Ovary (tissue), 9 donors: ENCODE results near the gene COIL. TPM values are rescaled to one million over a fixed set of nuclear protein-coding genes. Genes with fewer than 3 reads are reported as not detected.
"Not testable (repeated sequence)": the region's sequence is repeated elsewhere in the genome, so short reads cannot be mapped to it uniquely, and the experiment has no call there.

Experiments
- DNase-seq, 5 donors: peaks; one replicate each; pipeline ENCODE4 v3.0.0-alpha.2; 2019 to 2020
- H3K27ac ChIP-seq, 2 donors: fragments of 200-600 bp; one replicate each; pipeline versions ENCODE4 v1.5.1 to v1.8.0; 2019 to 2022
- H3K27me3 ChIP-seq: fragments of 200-600 bp; one replicate; pipeline ENCODE4 v1.8.0; 2022
- H3K36me3 ChIP-seq: fragments of 200-600 bp; sonication (generic); one replicate; pipeline ENCODE4 v1.5.1; 2019
- H3K4me1 ChIP-seq: one replicate; pipeline ENCODE4 v1.8.1; 2013; ENCODE audit warnings: mild to moderate bottlenecking, moderate library complexity; ENCODE audit not compliant: insufficient read depth
- H3K4me3 ChIP-seq: fragments of 200-600 bp; sonication (generic); one replicate; pipeline ENCODE4 v1.5.1; 2017
- H3K9me3 ChIP-seq, 2 donors: fragments of 200-600 bp in 1 of 2; sonication (generic) in 1 of 2; one replicate each; pipeline versions ENCODE4 v1.5.1 to v1.8.1; 2013 to 2019; ENCODE audit warnings: mild to moderate bottlenecking in 1 of 2, moderate library complexity in 1 of 2
- CTCF ChIP-seq, 3 donors: fragments of 450-650 bp in 2 of 3; fragments of 200-600 bp in 1 of 3; IDR thresholded peaks; one replicate each; pipeline versions ENCODE4 v1.5.1 to v1.8.0; 2016 to 2022; ENCODE audit warnings: antibody characterized with exemption in 3 of 3, mild to moderate bottlenecking in 1 of 3
- EP300 ChIP-seq: sonication (generic); formaldehyde crosslinking; IDR thresholded peaks from one replicate; pipeline ENCODE4 v1.6.1; 2017; ENCODE audit warnings: antibody characterized with exemption
- POLR2A ChIP-seq: fragments of 450-650 bp; IDR thresholded peaks from one replicate; pipeline ENCODE4 v1.6.1; 2017; ENCODE audit warnings: antibody characterized with exemption, mild to moderate bottlenecking, moderate library complexity
- whole genome bisulfite sequencing, 3 donors: extraction: QIAGEN DNeasy Blood & Tissue Kit in 1 of 3; methylation state at CpG; one replicate each; pipeline versions ENCODE4 v1.1.5 to v1.1.7; 2013 to 2017; 5-methylcytosine and 5-hydroxymethylcytosine counted together
- intact Hi-C, 4 donors: fragments of 100-400 bp; cut with DNase I; formaldehyde crosslinking; loops; one replicate each; pipeline versions ENCODE4 v1.11.0 to v1.15.1; 2022 to 2023
- polyA plus RNA-seq, 2 donors: library from polyadenylated mRNA; stranded (reverse); fragments of 200-250 nt in 1 of 2; fragments of 350-450 nt in 1 of 2; fragmentation: Illumina TruSeq in 1 of 2; extraction: RNeasy Lipid Tissue Mini Kit (QIAGEN cat#74804) in 1 of 2; gene quantifications; one replicate each; pipeline ENCODE4 v1.2.3, GENCODE V29; 2013 to 2014
- total RNA-seq, 7 donors: library from RNA; depleted of rRNA in 2 of 7; stranded (reverse); fragments of >200 nt in 2 of 7; fragmentation: NEBNext Ultra II Directional in 3 of 7; extraction: Animal tissue kit (Norgen Biotek cat#: 25700) in 3 of 7; gene quantifications; one replicate each; pipeline versions ENCODE4 v1.1.0 to v1.2.4, GENCODE V29; 2016 to 2023
- donor health status: DM: no; HTN: no; CAD: no; lungs with moderate emphysema.
- donor health status: DM: no; HTN: no; CAD: no.
- donor health status: Bipolar disorder and iron deficiency.
- donor health status: DM: yes; HTN: yes; CAD: no.
- donor health status: DM: no; HTN: no; CAD: no.
- donor health status: DM: yes; HTN: yes; CAD: no.

COIL gene
- total and polyA plus RNA-seq, 9 donors: 10.9 to 17.8 (median 12.9) TPM

GRCh38 chr17:56970974-56971373, 10.1 kb upstream of the COIL start:
- H3K4me1 ChIP-seq: no peaks in the 10 kb centered on the region
- WGBS, 3 donors: 99 to 100% (median 100%) methylated on average over 1 of the region's 1 CpG
- no peak for DNase-seq
- no peak overlapping the region for H3K4me3 ChIP-seq
- intact Hi-C loops: no loop called here
- no peaks in the 10 kb centered on the region for H3K36me3 ChIP-seq
- no peaks in the 10 kb centered on the region for H3K9me3 ChIP-seq
- no peak overlapping the region for H3K27ac ChIP-seq
- H3K27me3 ChIP-seq: no peaks in the 10 kb centered on the region
- TF ChIP-seq POLR2A (no peak), CTCF (IDR thresholded peaks at IDR 0.05) (no peak), EP300 (no peak)

GRCh38 chr17:56966338-56966737, 5.5 kb upstream of the COIL start:
- no peak overlapping the region for H3K27ac ChIP-seq
- intact Hi-C loops: no loop called here
- H3K9me3 ChIP-seq: no peaks in the 10 kb centered on the region
- no peaks in the 10 kb centered on the region for H3K4me1 ChIP-seq
- DNase-seq: no peak
- H3K36me3 ChIP-seq: no peaks in the 10 kb centered on the region
- H3K4me3 ChIP-seq: no peak overlapping the region
- 62 to 68% (median 68%) methylated on average over 5 of the region's 5 CpGs for WGBS, 3 donors
- no peaks in the 10 kb centered on the region for H3K27me3 ChIP-seq
- TF ChIP-seq EP300: no peak
- no peak for TF ChIP-seq CTCF (IDR thresholded peaks at IDR 0.05)
- TF ChIP-seq POLR2A: no peak

GRCh38 chr17:56965681-56966080, 4.8 kb upstream of the COIL start:
- WGBS, 3 donors: 80 to 87% (median 81%) methylated on average over 6 of the region's 6 CpGs
- H3K27ac ChIP-seq, H3K4me3 ChIP-seq, H3K36me3 ChIP-seq, H3K27me3 ChIP-seq, DNase-seq, intact Hi-C loops, H3K4me1 ChIP-seq, H3K9me3 ChIP-seq: not testable (repeated sequence)

- H3K36me3 ChIP-seq, DNase-seq, H3K4me3 ChIP-seq, intact Hi-C loops, H3K9me3 ChIP-seq, H3K4me1 ChIP-seq, H3K27ac ChIP-seq, H3K27me3 ChIP-seq: not testable (repeated sequence)
- 89 to 93% (median 91%) methylated on average over 9 of the region's 9 CpGs for WGBS, 3 donors
Observed at GRCh38 chr17:56965241-56965640, 4.4 kb upstream of the COIL start.

GRCh38 chr17:56956992-56957391, 3.9 kb downstream of the COIL start:
- Histone ChIP-seq H3K27me3 (no peaks in the 10 kb centered on the region), H3K4me3 (no peak overlapping the region), H3K9me3 (no peaks in the 10 kb centered on the region), H3K27ac (no peak overlapping the region), H3K36me3 (no peaks in the 10 kb centered on the region), H3K4me1 (peaks cover 6% of the 10 kb centered on the region)
- no peak for DNase-seq
- WGBS, 3 donors: 93 to 96% (median 96%) methylated on average over 5 of the region's 5 CpGs
- intact Hi-C loops: loop anchor here in 1 of 4 donors (5.0 kb wide), 1 partner anchor 60 kb away; no protein-coding TSS in a partner anchor
- TF ChIP-seq EP300: no peak
- no peak for TF ChIP-seq POLR2A
- no peak for TF ChIP-seq CTCF (IDR thresholded peaks at IDR 0.05)

- Histone ChIP-seq H3K4me3 (no peak overlapping the region), H3K4me1 (no peaks in the 10 kb centered on the region), H3K27me3 (no peaks in the 10 kb centered on the region), H3K27ac (no peak overlapping the region), H3K36me3 (no peaks in the 10 kb centered on the region), H3K9me3 (no peaks in the 10 kb centered on the region)
- DNase-seq: no peak
- intact Hi-C loops: no loop called here
- TF ChIP-seq EP300 (no peak), POLR2A (no peak)
- WGBS, 3 donors: 48 to 52% (median 52%) methylated on average over 3 of the region's 3 CpGs
Observed at GRCh38 chr17:56949595-56949994, 11.3 kb downstream of the COIL start.
